Measurements from ENCODE around the gene ZNF521. TPM values are rescaled to one million over a fixed set of nuclear protein-coding genes. Genes with fewer than 3 reads are reported as not detected.
"Not testable (repeated sequence)": the region's sequence is repeated elsewhere in the genome, so short reads cannot be mapped to it uniquely, and the experiment has no call there.

The ZNF521 gene
- total RNA-seq, 1 experiment from 2014 or later: not detected

GRCh38 chr18:25047983-25048382 is 304.0 kb downstream of the ZNF521 start:
- DNase-seq (ENCODE audit: extremely low read depth, low read depth): no peak

GRCh38 chr18:25047421-25047820 is 304.5 kb downstream of the ZNF521 start:
- DNase-seq (ENCODE audit: extremely low read depth, low read depth): no peak

GRCh38 chr18:25044694-25045093 is 307.3 kb downstream of the ZNF521 start:
- DNase-seq (ENCODE audit: extremely low read depth, low read depth): no peak

- DNase-seq (ENCODE audit: extremely low read depth, low read depth): no peak
These were observed 308.9 kb downstream of the ZNF521 start for GRCh38 chr18:25043104-25043503.

- DNase-seq (ENCODE audit: extremely low read depth, low read depth): no peak
These were observed 309.3 kb downstream of the ZNF521 start for GRCh38 chr18:25042641-25043051.

- DNase-seq (ENCODE audit: extremely low read depth, low read depth): no peak
These were observed 312.2 kb downstream of the ZNF521 start for GRCh38 chr18:25039781-25040180.

- no peak for DNase-seq (ENCODE audit: extremely low read depth, low read depth)
These were observed 313.7 kb downstream of the ZNF521 start for GRCh38 chr18:25038261-25038660.

GRCh38 chr18:25033747-25034471 is 318.1 kb downstream of the ZNF521 start:
- no peak for DNase-seq (ENCODE audit: extremely low read depth, low read depth)

- not testable (repeated sequence) for DNase-seq (ENCODE audit: extremely low read depth, low read depth)
These were observed 318.8 kb downstream of the ZNF521 start for GRCh38 chr18:25033175-25033574.

GRCh38 chr18:25029802-25030201 is 322.2 kb downstream of the ZNF521 start:
- no peak for DNase-seq (ENCODE audit: extremely low read depth, low read depth)

GRCh38 chr18:25019931-25020330 is 332.0 kb downstream of the ZNF521 start:
- no peak for DNase-seq (ENCODE audit: extremely low read depth, low read depth)

- DNase-seq (ENCODE audit: extremely low read depth, low read depth): no peak
These were observed 332.7 kb downstream of the ZNF521 start for GRCh38 chr18:25019086-25019860.

GRCh38 chr18:25016666-25017065 is 335.3 kb downstream of the ZNF521 start:
- no peak for DNase-seq (ENCODE audit: extremely low read depth, low read depth)

- no peak for DNase-seq (ENCODE audit: extremely low read depth, low read depth)
These were observed 335.8 kb downstream of the ZNF521 start for GRCh38 chr18:25016181-25016580.

All from NCI-H460 (cell line).